ENCODE data around the gene TMTC2. TPM values are rescaled to one million over a fixed set of nuclear protein-coding genes. Genes with fewer than 3 reads are reported as not detected.

TMTC2 gene
- total and polyA plus RNA-seq, 2 donors = 3.0 to 5.1 TPM

DNA sequence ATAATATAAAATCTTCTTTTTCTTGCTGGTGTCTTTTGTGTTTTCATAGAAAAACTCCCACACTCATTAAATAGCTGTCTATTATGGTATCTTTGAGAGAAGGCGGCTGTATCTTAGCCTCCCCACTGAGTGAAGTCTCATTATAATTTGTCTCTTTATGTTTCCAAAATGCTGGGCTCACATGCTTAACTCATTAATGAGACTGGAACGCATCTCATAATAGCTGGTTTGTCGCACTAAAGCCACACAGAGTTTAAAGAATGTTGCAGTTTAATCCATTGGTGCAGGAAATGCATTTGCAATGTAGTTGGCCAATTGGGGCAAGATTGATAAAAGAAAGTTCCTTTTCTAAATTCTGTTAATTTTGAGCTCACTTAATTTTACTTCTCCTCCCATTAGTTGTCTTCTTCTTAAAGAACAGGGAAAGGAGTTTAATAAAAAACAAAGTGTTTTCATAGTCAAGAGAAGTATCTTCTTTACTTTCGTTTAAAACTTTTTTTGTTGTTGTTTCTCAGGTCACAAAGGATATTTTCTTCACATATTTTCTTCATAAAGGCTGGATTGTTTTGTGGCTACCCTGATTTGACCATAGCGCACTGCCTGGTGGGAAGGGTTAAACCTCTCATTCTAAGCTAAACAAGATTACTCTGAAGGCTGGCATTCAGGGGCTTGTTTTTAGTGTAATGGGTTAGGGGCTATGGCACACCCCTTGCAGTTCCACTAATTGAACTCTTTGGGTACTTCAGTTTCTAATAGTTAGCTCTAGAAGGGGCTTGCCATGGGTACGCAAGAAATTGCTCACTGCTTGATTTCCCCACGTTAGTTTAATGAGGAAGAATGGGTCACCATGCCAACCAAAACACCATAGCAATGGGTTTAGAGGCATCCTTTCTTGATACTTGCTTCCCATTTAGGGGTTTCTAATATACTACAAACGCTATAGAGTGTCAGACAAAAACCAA, 197.0 kb downstream of the TMTC2 start:
- no peak overlapping the region for H3K4me3 ChIP-seq (ENCODE audit: low read length in 2 of 2)
- 94% methylated on average over 8 of the region's 8 CpGs for WGBS
- no peaks in the 10 kb centered on the region for H3K4me1 ChIP-seq (ENCODE audit: control insufficient read depth in 2 of 2, insufficient read depth in 2 of 2, low read length in 2 of 2)
- H3K9me3 ChIP-seq (ENCODE audit: control insufficient read depth in 2 of 2, insufficient read depth in 1 of 2, low read length in 1 of 2) = peaks cover 0 to 3% of the 10 kb centered on the region in 2 donors
- H3K27ac ChIP-seq (ENCODE audit: low read depth in 1 of 2, low read length in 1 of 2) = no peak overlapping the region
- DNase-seq (ENCODE audit: low read depth in 6 of 9, low spot score in 9 of 9) = no peak
- H3K36me3 ChIP-seq (ENCODE audit: control insufficient read depth in 2 of 2, insufficient read depth in 2 of 2, low read length in 1 of 2) = no peaks in the 10 kb centered on the region
- H3K27me3 ChIP-seq (ENCODE audit: control insufficient read depth in 2 of 2, insufficient read depth in 1 of 2, low read length in 1 of 2) = no peaks in the 10 kb centered on the region

- Histone ChIP-seq H3K36me3 (ENCODE audit: control insufficient read depth in 2 of 2, insufficient read depth in 2 of 2, low read length in 1 of 2) (no peaks in the 10 kb centered on the region), H3K27ac (ENCODE audit: low read depth in 1 of 2, low read length in 1 of 2) (no peak overlapping the region), H3K9me3 (ENCODE audit: control insufficient read depth in 2 of 2, insufficient read depth in 1 of 2, low read length in 1 of 2) (no peaks in the 10 kb centered on the region), H3K4me1 (ENCODE audit: control insufficient read depth in 2 of 2, insufficient read depth in 2 of 2, low read length in 2 of 2) (no peaks in the 10 kb centered on the region), H3K27me3 (ENCODE audit: control insufficient read depth in 2 of 2, insufficient read depth in 1 of 2, low read length in 1 of 2) (no peaks in the 10 kb centered on the region), H3K4me3 (ENCODE audit: low read length in 2 of 2) (no peak overlapping the region)
- WGBS = 93% methylated on average over 2 of the region's 2 CpGs
- DNase-seq (ENCODE audit: low read depth in 6 of 9, low spot score in 9 of 9) = no peak
These were observed 200.1 kb downstream of the TMTC2 start for GRCh38 chr12:82886671-82887340.

DNA sequence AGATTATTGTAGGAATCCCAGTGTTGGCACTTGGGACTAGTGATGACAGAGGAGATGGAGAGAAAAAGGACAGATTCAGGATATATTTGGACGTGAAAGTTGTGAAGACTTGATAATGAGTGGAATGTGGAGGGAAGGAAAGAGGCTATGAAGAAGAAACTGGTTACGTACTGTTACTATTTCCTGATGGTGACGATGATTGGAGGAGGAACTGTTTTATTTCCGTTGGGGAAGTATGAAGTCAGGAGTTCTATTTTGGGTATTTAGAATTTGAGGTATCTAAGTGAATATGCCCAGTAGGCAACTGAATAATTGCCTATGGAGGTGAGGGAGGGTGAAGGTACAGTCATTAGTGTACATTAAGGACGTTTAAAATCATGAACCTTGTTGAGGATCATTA, 207.2 kb downstream of the TMTC2 start:
- Histone ChIP-seq H3K36me3 (ENCODE audit: control insufficient read depth in 2 of 2, insufficient read depth in 2 of 2, low read length in 1 of 2) (no peaks in the 10 kb centered on the region), H3K4me1 (ENCODE audit: control insufficient read depth in 2 of 2, insufficient read depth in 2 of 2, low read length in 2 of 2) (no peaks in the 10 kb centered on the region), H3K4me3 (ENCODE audit: low read length in 2 of 2) (no peak overlapping the region), H3K27me3 (ENCODE audit: control insufficient read depth in 2 of 2, insufficient read depth in 1 of 2, low read length in 1 of 2) (no peaks in the 10 kb centered on the region), H3K27ac (ENCODE audit: low read depth in 1 of 2, low read length in 1 of 2) (no peak overlapping the region), H3K9me3 (ENCODE audit: control insufficient read depth in 2 of 2, insufficient read depth in 1 of 2, low read length in 1 of 2) (no peaks in the 10 kb centered on the region)
- 68% methylated on average over 5 of the region's 5 CpGs for WGBS
- no peak for DNase-seq (ENCODE audit: low read depth in 6 of 9, low spot score in 9 of 9)

DNA sequence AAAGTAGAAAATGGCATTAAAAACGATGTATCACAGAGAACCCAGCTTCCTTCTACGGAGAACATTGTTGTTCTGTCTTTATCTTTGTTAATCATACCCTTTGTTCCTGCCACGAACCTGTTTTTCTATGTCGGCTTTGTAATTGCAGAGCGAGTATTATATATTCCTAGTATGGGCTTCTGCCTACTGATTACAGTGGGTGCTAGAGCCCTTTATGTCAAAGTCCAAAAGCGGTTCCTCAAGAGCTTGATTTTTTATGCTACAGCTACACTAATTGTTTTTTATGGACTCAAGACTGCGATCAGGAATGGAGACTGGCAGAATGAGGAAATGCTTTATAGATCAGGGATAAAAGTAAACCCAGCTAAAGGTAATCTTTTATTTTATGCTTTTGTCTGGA, 209.6 kb downstream of the TMTC2 start:
- no peak for DNase-seq (ENCODE audit: low read depth in 6 of 9, low spot score in 9 of 9)
- WGBS = 90% methylated on average over 7 of the region's 7 CpGs
- no peaks in the 10 kb centered on the region for H3K36me3 ChIP-seq (ENCODE audit: control insufficient read depth in 2 of 2, insufficient read depth in 2 of 2, low read length in 1 of 2)
- no peaks in the 10 kb centered on the region for H3K4me1 ChIP-seq (ENCODE audit: control insufficient read depth in 2 of 2, insufficient read depth in 2 of 2, low read length in 2 of 2)
- H3K27ac ChIP-seq (ENCODE audit: low read depth in 1 of 2, low read length in 1 of 2) = no peak overlapping the region
- no peaks in the 10 kb centered on the region for H3K27me3 ChIP-seq (ENCODE audit: control insufficient read depth in 2 of 2, insufficient read depth in 1 of 2, low read length in 1 of 2)
- H3K4me3 ChIP-seq (ENCODE audit: low read length in 2 of 2) = no peak overlapping the region
- no peaks in the 10 kb centered on the region for H3K9me3 ChIP-seq (ENCODE audit: control insufficient read depth in 2 of 2, insufficient read depth in 1 of 2, low read length in 1 of 2)

DNA sequence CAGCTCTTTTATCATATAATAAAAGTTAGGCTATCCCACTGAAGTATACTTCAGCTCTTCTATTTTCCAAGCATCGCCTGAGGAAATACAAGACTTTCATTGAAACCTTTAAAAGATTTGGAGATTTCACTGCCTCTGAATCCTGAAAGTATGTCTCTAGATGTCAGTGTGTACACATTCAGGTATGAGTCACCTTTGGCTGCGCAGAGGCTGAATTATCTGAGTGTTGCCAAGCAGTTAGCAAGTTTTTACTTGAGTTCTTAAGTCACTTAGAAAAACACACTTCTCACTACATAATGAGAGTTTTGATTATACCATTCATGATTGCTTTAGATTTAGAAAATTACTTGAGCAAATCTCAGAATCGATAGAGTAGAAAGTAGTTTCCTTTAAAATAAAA, 210.3 kb downstream of the TMTC2 start:
- Histone ChIP-seq H3K27me3 (ENCODE audit: control insufficient read depth in 2 of 2, insufficient read depth in 1 of 2, low read length in 1 of 2) (no peaks in the 10 kb centered on the region), H3K4me3 (ENCODE audit: low read length in 2 of 2) (no peak overlapping the region), H3K9me3 (ENCODE audit: control insufficient read depth in 2 of 2, insufficient read depth in 1 of 2, low read length in 1 of 2) (no peaks in the 10 kb centered on the region), H3K4me1 (ENCODE audit: control insufficient read depth in 2 of 2, insufficient read depth in 2 of 2, low read length in 2 of 2) (no peaks in the 10 kb centered on the region), H3K27ac (ENCODE audit: low read depth in 1 of 2, low read length in 1 of 2) (no peak overlapping the region), H3K36me3 (ENCODE audit: control insufficient read depth in 2 of 2, insufficient read depth in 2 of 2, low read length in 1 of 2) (no peaks in the 10 kb centered on the region)
- no peak for DNase-seq (ENCODE audit: low read depth in 6 of 9, low spot score in 9 of 9)
- 89% methylated on average over 3 of the region's 3 CpGs for WGBS

GRCh38 chr12:82898441-82898840, 211.7 kb downstream of the TMTC2 start:
- WGBS = 76% methylated on average over 2 of the region's 2 CpGs
- no peak for DNase-seq (ENCODE audit: low read depth in 6 of 9, low spot score in 9 of 9)

DNA sequence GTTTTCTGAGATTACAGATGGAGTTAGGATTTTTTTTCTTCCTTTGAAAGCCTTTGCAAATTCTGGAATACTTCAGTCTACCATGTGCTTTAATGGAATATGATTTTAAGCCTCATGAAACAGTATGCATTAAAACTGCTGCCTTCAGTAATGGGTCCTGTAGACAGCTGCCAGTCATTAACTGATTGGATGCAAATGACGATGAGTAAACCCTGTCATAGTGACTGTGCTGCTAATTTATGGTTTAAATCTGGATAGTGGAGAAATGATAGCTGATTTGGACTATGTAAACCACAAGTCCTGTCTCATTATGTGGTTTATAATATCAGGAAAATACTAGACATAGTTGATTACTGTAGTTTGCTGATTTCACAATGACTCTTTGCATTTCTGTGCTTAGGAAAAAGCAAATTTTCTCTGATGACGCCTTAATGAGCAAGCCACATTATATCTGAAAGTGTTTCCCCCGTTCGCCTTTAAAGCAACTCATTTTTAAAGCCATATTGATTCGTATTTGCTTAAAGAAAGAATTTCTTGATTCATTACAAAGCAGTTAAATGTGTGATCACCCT, 217.6 kb downstream of the TMTC2 start:
- H3K4me1 ChIP-seq (ENCODE audit: control insufficient read depth in 2 of 2, insufficient read depth in 2 of 2, low read length in 2 of 2) = no peaks in the 10 kb centered on the region
- no peaks in the 10 kb centered on the region for H3K27me3 ChIP-seq (ENCODE audit: control insufficient read depth in 2 of 2, insufficient read depth in 1 of 2, low read length in 1 of 2)
- WGBS = 92% methylated on average over 5 of the region's 5 CpGs
- no peak overlapping the region for H3K27ac ChIP-seq (ENCODE audit: low read depth in 1 of 2, low read length in 1 of 2)
- no peak for DNase-seq (ENCODE audit: low read depth in 6 of 9, low spot score in 9 of 9)
- H3K9me3 ChIP-seq (ENCODE audit: control insufficient read depth in 2 of 2, insufficient read depth in 1 of 2, low read length in 1 of 2) = no peaks in the 10 kb centered on the region
- no peaks in the 10 kb centered on the region for H3K36me3 ChIP-seq (ENCODE audit: control insufficient read depth in 2 of 2, insufficient read depth in 2 of 2, low read length in 1 of 2)
- no peak overlapping the region for H3K4me3 ChIP-seq (ENCODE audit: low read length in 2 of 2)

More at GRCh38 chr12:82898441-82898840, 211.7 kb downstream of the TMTC2 start:
- H3K4me1 ChIP-seq (ENCODE audit: control insufficient read depth in 2 of 2, insufficient read depth in 2 of 2, low read length in 2 of 2) = no peaks in the 10 kb centered on the region
- no peaks in the 10 kb centered on the region for H3K9me3 ChIP-seq (ENCODE audit: control insufficient read depth in 2 of 2, insufficient read depth in 1 of 2, low read length in 1 of 2)
- H3K36me3 ChIP-seq (ENCODE audit: control insufficient read depth in 2 of 2, insufficient read depth in 2 of 2, low read length in 1 of 2) = no peaks in the 10 kb centered on the region
- no peak overlapping the region for H3K4me3 ChIP-seq (ENCODE audit: low read length in 2 of 2)
- H3K27ac ChIP-seq (ENCODE audit: low read depth in 1 of 2, low read length in 1 of 2) = no peak overlapping the region
- H3K27me3 ChIP-seq (ENCODE audit: control insufficient read depth in 2 of 2, insufficient read depth in 1 of 2, low read length in 1 of 2) = no peaks in the 10 kb centered on the region

DNA sequence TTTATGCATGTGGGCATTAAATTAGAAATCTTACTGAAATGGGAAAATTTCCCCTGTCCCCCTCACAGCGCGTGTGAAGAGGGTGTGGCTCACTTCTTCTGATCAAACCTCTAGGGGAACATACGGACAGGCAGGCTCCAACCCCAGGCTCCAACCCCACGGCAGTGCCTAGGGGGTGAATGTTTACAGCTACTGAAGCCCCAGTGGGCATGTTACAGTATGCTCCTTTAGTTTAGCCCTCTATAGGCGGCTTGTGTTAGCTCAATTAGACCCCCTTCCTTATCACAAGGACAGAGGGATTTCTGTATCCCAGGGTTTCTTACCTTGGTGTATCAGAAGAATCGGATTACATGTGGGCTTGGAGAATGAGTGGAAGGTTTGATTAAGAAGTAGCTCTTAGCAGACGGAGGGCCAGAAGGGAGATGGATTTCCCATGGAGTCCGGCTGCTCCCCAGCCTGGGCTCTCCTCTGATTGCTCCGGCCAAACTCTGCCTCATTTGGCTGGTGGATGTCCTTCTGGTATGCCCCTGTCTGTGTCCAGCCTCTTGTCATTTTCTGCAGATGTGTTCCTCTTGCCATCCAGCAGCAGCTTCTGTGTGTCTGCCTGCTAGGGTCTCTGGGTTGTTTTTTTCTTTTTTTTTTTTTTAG, 223.7 kb downstream of the TMTC2 start:
- no peak overlapping the region for H3K4me3 ChIP-seq (ENCODE audit: low read length in 2 of 2)
- H3K27me3 ChIP-seq (ENCODE audit: control insufficient read depth in 2 of 2, insufficient read depth in 1 of 2, low read length in 1 of 2) = no peaks in the 10 kb centered on the region
- no peaks in the 10 kb centered on the region for H3K4me1 ChIP-seq (ENCODE audit: control insufficient read depth in 2 of 2, insufficient read depth in 2 of 2, low read length in 2 of 2)
- no peak for DNase-seq (ENCODE audit: low read depth in 6 of 9, low spot score in 9 of 9)
- H3K9me3 ChIP-seq (ENCODE audit: control insufficient read depth in 2 of 2, insufficient read depth in 1 of 2, low read length in 1 of 2) = no peaks in the 10 kb centered on the region
- H3K27ac ChIP-seq (ENCODE audit: low read depth in 1 of 2, low read length in 1 of 2) = no peak overlapping the region
- WGBS = 96% methylated on average over 9 of the region's 9 CpGs
- no peaks in the 10 kb centered on the region for H3K36me3 ChIP-seq (ENCODE audit: control insufficient read depth in 2 of 2, insufficient read depth in 2 of 2, low read length in 1 of 2)

DNA sequence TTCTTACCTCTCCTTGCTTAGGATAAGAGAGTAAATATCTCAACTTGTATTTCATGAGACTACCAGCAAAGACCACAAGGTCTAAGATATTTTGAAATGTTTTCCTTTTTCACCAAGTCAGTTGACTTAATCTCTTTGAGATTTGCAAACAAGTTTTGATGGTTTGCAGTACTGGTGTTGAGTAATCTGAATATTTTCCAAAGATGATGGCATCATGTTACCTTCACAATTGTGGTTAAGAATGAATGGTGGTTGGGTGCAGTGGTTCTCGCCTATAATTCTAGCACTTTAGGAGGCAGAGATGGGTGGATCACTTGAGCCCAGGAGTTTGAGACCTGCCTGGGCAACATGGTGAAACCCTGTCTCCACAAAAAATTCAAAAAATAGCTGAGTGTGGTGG, 225.7 kb downstream of the TMTC2 start:
- Histone ChIP-seq H3K36me3 (ENCODE audit: control insufficient read depth in 2 of 2, insufficient read depth in 2 of 2, low read length in 1 of 2) (no peaks in the 10 kb centered on the region), H3K27ac (ENCODE audit: low read depth in 1 of 2, low read length in 1 of 2) (no peak overlapping the region), H3K9me3 (ENCODE audit: control insufficient read depth in 2 of 2, insufficient read depth in 1 of 2, low read length in 1 of 2) (no peaks in the 10 kb centered on the region), H3K4me3 (ENCODE audit: low read length in 2 of 2) (no peak overlapping the region), H3K4me1 (ENCODE audit: control insufficient read depth in 2 of 2, insufficient read depth in 2 of 2, low read length in 2 of 2) (no peaks in the 10 kb centered on the region), H3K27me3 (ENCODE audit: control insufficient read depth in 2 of 2, insufficient read depth in 1 of 2, low read length in 1 of 2) (no peaks in the 10 kb centered on the region)
- 95% methylated on average over 1 of the region's 1 CpG for WGBS
- DNase-seq (ENCODE audit: low read depth in 6 of 9, low spot score in 9 of 9) = no peak

Data from thymus (tissue), 11 donors.